Measurements from ENCODE around the gene NUP98.

Gene NUP98

DNA sequence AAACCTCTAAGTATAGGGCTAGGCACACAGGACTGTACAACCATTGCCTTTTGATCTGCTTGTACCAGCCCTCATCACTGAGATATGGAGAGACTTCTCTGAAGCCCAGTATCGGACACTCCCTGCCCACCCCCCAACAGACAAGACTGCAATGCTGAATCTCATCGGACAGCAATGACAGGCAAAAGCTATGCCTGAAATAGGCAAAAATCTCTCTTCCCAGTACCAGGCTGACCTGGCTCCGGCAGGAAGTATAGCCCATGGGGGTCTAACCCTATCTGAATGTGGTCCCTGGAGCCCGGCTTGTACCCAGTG lies 37.0 kb upstream of the NUP98 start:
- H3K4me3 ChIP-seq (ENCODE audit: low read length) = no peak overlapping the region
- TF ChIP-seq, protein P1, sequence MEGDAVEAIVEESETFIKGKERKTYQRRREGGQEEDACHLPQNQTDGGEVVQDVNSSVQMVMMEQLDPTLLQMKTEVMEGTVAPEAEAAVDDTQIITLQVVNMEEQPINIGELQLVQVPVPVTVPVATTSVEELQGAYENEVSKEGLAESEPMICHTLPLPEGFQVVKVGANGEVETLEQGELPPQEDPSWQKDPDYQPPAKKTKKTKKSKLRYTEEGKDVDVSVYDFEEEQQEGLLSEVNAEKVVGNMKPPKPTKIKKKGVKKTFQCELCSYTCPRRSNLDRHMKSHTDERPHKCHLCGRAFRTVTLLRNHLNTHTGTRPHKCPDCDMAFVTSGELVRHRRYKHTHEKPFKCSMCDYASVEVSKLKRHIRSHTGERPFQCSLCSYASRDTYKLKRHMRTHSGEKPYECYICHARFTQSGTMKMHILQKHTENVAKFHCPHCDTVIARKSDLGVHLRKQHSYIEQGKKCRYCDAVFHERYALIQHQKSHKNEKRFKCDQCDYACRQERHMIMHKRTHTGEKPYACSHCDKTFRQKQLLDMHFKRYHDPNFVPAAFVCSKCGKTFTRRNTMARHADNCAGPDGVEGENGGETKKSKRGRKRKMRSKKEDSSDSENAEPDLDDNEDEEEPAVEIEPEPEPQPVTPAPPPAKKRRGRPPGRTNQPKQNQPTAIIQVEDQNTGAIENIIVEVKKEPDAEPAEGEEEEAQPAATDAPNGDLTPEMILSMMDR (IDR thresholded peaks at IDR 0.05; ENCODE audit: insufficient read depth, low read depth, low read length, missing control alignments) = no peak
- no peak for DNase-seq (ENCODE audit: low read depth)

DNA sequence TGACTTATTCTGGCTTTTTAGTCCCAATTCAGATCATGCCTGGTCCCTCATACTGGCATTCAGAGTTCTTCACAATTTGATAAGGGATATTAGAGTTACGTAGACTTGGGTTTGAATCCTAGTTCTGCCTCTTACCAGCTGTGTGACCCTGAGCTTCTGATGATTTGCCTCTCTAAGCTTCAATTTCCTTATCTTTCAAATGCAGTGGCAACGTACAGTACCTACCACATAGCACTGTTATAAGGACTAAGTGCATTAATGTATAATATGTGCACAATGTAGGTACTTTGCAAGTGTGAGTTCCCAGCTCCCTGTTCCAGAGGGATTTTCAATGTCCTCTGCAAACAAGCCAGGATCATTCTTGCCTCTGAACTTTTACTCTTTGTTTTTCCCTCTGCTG lies 36.1 kb upstream of the NUP98 start:
- H3K4me3 ChIP-seq (ENCODE audit: low read length) = no peak overlapping the region
- TF ChIP-seq, protein P1 (IDR thresholded peaks at IDR 0.05; ENCODE audit: insufficient read depth, low read depth, low read length, missing control alignments) = no peak
- no peak for DNase-seq (ENCODE audit: low read depth)

DNA sequence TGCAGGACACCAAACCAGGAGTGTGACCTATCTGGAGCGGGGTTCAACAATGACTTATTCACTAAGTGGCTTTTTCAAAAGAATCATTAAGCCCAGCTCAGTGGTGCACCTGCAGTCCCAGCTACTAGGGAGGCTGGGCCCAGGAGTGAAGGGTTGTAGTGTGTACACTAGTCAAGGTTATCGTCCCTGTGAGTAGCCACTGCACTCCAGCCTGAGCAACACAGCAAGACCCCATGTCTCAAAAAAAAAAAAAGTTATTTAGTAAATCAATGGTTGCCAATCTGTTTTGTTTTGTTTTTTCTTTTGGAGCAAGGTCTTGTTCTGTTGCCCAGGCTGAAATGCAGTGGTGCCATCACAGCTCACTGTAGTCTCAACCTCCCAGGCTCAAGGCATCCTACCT lies 35.5 kb upstream of the NUP98 start:
- DNase-seq (ENCODE audit: low read depth) = no peak
- H3K4me3 ChIP-seq (ENCODE audit: low read length) = no peak overlapping the region
- TF ChIP-seq, protein P1 (IDR thresholded peaks at IDR 0.05; ENCODE audit: insufficient read depth, low read depth, low read length, missing control alignments) = no peak

DNA sequence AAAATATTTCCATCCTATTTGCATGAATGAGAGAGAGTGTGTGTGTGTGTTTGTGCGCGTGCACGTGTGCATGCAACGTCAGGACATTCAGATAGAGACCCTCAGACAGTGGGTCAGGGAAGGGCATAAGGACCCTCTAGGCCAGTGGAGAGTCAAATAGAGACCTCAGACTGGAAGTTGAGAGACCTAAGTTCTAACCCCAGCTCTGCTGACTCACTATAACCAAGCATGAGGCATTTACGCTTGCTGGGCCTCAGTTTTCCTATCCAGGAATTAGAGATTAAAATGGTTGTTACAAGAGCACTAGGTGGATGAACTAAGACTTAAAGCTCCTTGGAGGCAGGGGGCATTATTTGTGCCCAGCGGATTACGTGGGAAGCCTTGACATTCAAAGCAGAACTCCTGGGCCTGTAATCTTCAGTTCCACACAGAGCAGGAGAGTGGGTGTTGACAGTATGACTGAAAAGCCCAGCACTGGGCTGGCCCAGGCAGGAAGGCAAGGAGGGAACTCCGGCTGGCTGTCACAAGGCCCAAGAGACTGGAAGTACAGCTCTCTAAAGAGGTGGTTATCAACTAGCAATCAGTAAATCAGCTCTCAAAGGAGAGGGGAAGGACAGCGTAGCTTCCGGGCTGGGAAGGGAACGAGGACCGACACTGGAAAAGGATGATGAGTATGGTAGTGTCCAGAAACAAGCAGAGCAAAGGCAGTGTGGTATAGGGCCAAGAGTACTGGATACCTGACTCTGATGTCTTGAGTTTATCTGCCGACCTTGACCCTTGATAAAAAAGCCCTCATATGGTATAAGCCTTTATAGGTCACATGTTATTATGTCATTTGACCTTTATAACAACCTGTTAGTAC lies 34.3 kb upstream of the NUP98 start:
- DNase-seq (ENCODE audit: low read depth) = no peak
- no peak overlapping the region for H3K4me3 ChIP-seq (ENCODE audit: low read length)
- TF ChIP-seq, protein P1 (IDR thresholded peaks at IDR 0.05; ENCODE audit: insufficient read depth, low read depth, low read length, missing control alignments) = no peak

DNA sequence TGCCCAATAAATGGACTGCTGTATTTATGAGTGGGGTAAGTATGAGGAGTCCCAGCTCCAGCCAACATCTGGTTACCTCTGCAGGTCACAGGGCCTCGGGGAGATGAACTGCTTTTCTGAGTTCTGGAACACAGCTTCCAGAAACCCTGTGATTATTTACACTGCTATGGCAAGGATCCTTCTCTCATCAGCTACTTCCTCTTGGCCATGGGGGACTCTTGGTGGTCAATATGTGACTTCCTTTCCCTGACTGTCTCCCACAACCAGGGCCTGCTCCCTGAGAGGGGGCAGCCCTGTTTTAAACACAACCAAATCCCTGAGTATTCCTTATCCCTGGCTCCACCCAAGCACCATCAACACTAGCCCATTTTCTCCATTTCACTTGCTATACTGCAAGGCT lies 33.4 kb upstream of the NUP98 start:
- H3K4me3 ChIP-seq (ENCODE audit: low read length) = no peak overlapping the region
- no peak for DNase-seq (ENCODE audit: low read depth)
- TF ChIP-seq, protein P1 (IDR thresholded peaks at IDR 0.05; ENCODE audit: insufficient read depth, low read depth, low read length, missing control alignments) = no peak

DNA sequence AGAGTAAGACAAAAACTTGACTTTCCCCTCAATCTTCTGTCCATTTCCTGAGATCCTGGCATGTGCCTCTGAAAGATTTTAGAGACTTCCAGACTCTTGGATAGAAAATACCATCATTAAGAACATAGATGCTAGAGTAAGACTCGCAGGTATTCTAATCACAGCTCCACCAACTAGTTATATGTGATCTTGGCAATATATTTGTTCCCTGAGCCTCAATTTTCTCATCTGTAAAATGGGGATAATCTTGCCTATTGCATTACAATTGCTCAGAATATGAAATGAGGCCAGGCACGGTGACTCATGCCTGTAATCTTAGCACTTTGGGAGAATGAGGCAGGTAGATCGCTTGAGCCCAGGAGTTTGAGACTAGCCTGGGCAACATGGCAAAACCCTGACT lies 32.7 kb upstream of the NUP98 start:
- no peak for DNase-seq (ENCODE audit: low read depth)
- no peak overlapping the region for H3K4me3 ChIP-seq (ENCODE audit: low read length)
- TF ChIP-seq, protein P1 (IDR thresholded peaks at IDR 0.05; ENCODE audit: insufficient read depth, low read depth, low read length, missing control alignments) = no peak

All from epithelial cell of esophagus (primary cell).